ENCODE measurements around the gene UBE2G2.

Gene UBE2G2

GRCh38 chr21:44739316-44739715 is 62.3 kb downstream of the UBE2G2 start:
- in situ Hi-C loops (cut with MboI; ENCODE audit: low pct_unique_long_range_greater_than_20kb, low sequenced_read_pairs) = loop anchor here (25.0 kb wide), 1 partner anchor 202 kb away; the partner anchor contains the start of gene KRTAP10-1
- no peak for DNase-seq

GRCh38 chr21:44738621-44739020 is 63.0 kb downstream of the UBE2G2 start:
- in situ Hi-C loops (cut with MboI; ENCODE audit: low pct_unique_long_range_greater_than_20kb, low sequenced_read_pairs) = loop anchor here (25.0 kb wide), 1 partner anchor 201 kb away; the partner anchor contains the start of gene KRTAP10-1
- no peak for DNase-seq

- in situ Hi-C loops (cut with MboI; ENCODE audit: low pct_unique_long_range_greater_than_20kb, low sequenced_read_pairs) = loop anchor here (25.0 kb wide), 1 partner anchor 201 kb away; the partner anchor contains the start of gene KRTAP10-1
- DNase-seq = no peak
These were observed 63.8 kb downstream of the UBE2G2 start for GRCh38 chr21:44737706-44738354.

- no peak for DNase-seq
- in situ Hi-C loops (cut with MboI; ENCODE audit: low pct_unique_long_range_greater_than_20kb, low sequenced_read_pairs) = loop anchor here (25.0 kb wide), 1 partner anchor 199 kb away; the partner anchor contains the start of gene KRTAP10-1
These were observed 65.2 kb downstream of the UBE2G2 start for GRCh38 chr21:44736291-44737004.

GRCh38 chr21:44735821-44736220 is 65.8 kb downstream of the UBE2G2 start:
- in situ Hi-C loops (cut with MboI; ENCODE audit: low pct_unique_long_range_greater_than_20kb, low sequenced_read_pairs) = loop anchor here (25.0 kb wide), 1 partner anchor 199 kb away; the partner anchor contains the start of gene KRTAP10-1
- no peak for DNase-seq

- DNase-seq = no peak
- in situ Hi-C loops (cut with MboI; ENCODE audit: low pct_unique_long_range_greater_than_20kb, low sequenced_read_pairs) = loop anchor here (25.0 kb wide), 1 partner anchor 198 kb away; the partner anchor contains the start of gene KRTAP10-1
These were observed 66.8 kb downstream of the UBE2G2 start for GRCh38 chr21:44734841-44735240.

GRCh38 chr21:44734026-44734745 is 67.4 kb downstream of the UBE2G2 start:
- in situ Hi-C loops (cut with MboI; ENCODE audit: low pct_unique_long_range_greater_than_20kb, low sequenced_read_pairs) = loop anchor here (25.0 kb wide), 1 partner anchor 197 kb away; the partner anchor contains the start of gene KRTAP10-1

GRCh38 chr21:44732956-44733355 is 68.7 kb downstream of the UBE2G2 start:
- DNase-seq = no peak
- in situ Hi-C loops (cut with MboI; ENCODE audit: low pct_unique_long_range_greater_than_20kb, low sequenced_read_pairs) = loop anchor here (25.0 kb wide), 1 partner anchor 196 kb away; the partner anchor contains the start of gene KRTAP10-1

More at GRCh38 chr21:44734026-44734745, 67.4 kb downstream of the UBE2G2 start:
- no peak for DNase-seq

GRCh38 chr21:44732263-44732662 is 69.4 kb downstream of the UBE2G2 start:
- in situ Hi-C loops (cut with MboI; ENCODE audit: low pct_unique_long_range_greater_than_20kb, low sequenced_read_pairs) = loop anchor here (25.0 kb wide), 1 partner anchor 195 kb away; the partner anchor contains the start of gene KRTAP10-1
- no peak for DNase-seq

- DNase-seq = peak; percentile 34
- in situ Hi-C loops (cut with MboI; ENCODE audit: low pct_unique_long_range_greater_than_20kb, low sequenced_read_pairs) = loop anchor here (25.0 kb wide), 1 partner anchor 194 kb away; the partner anchor contains the start of gene KRTAP10-1
These were observed 70.6 kb downstream of the UBE2G2 start for GRCh38 chr21:44730951-44731579.

- in situ Hi-C loops (cut with MboI; ENCODE audit: low pct_unique_long_range_greater_than_20kb, low sequenced_read_pairs) = loop anchor here (25.0 kb wide), 1 partner anchor 193 kb away; the partner anchor contains the start of gene KRTAP10-1
These were observed 71.6 kb downstream of the UBE2G2 start for GRCh38 chr21:44730028-44730395.

GRCh38 chr21:44729336-44730027 is 72.1 kb downstream of the UBE2G2 start:
- in situ Hi-C loops (cut with MboI; ENCODE audit: low pct_unique_long_range_greater_than_20kb, low sequenced_read_pairs) = loop anchor here (25.0 kb wide), 1 partner anchor 192 kb away; the partner anchor contains the start of gene KRTAP10-1
- DNase-seq = no peak

More at GRCh38 chr21:44730028-44730395, 71.6 kb downstream of the UBE2G2 start:
- DNase-seq = no peak

- in situ Hi-C loops (cut with MboI; ENCODE audit: low pct_unique_long_range_greater_than_20kb, low sequenced_read_pairs) = loop anchor here (25.0 kb wide), 1 partner anchor 191 kb away; the partner anchor contains the start of gene KRTAP10-1
- no peak for DNase-seq
These were observed 72.9 kb downstream of the UBE2G2 start for GRCh38 chr21:44728716-44729115.

GRCh38 chr21:44727757-44728156 is 73.9 kb downstream of the UBE2G2 start:
- in situ Hi-C loops (cut with MboI; ENCODE audit: low pct_unique_long_range_greater_than_20kb, low sequenced_read_pairs) = loop anchor here (25.0 kb wide), 1 partner anchor 190 kb away; the partner anchor contains the start of gene KRTAP10-1
- no peak for DNase-seq

- in situ Hi-C loops (cut with MboI; ENCODE audit: low pct_unique_long_range_greater_than_20kb, low sequenced_read_pairs) = loop anchor here (25.0 kb wide), 1 partner anchor 190 kb away; the partner anchor contains the start of gene KRTAP10-1
- no peak for DNase-seq
These were observed 74.3 kb downstream of the UBE2G2 start for GRCh38 chr21:44727321-44727720.

GRCh38 chr21:44726826-44727225 is 74.8 kb downstream of the UBE2G2 start:
- DNase-seq = no peak
- in situ Hi-C loops (cut with MboI; ENCODE audit: low pct_unique_long_range_greater_than_20kb, low sequenced_read_pairs) = loop anchor here (25.0 kb wide), 1 partner anchor 190 kb away; the partner anchor contains the start of gene KRTAP10-1

- in situ Hi-C loops (cut with MboI; ENCODE audit: low pct_unique_long_range_greater_than_20kb, low sequenced_read_pairs) = loop anchor here (25.0 kb wide), 1 partner anchor 188 kb away; the partner anchor contains the start of gene KRTAP10-1
- no peak for DNase-seq
These were observed 76.7 kb downstream of the UBE2G2 start for GRCh38 chr21:44724926-44725325.

- no peak for DNase-seq
- in situ Hi-C loops (cut with MboI; ENCODE audit: low pct_unique_long_range_greater_than_20kb, low sequenced_read_pairs) = no loop called here
These were observed 77.4 kb downstream of the UBE2G2 start for GRCh38 chr21:44724196-44724595.
